ENCODE data around the gene SERP1. TPM values are rescaled to one million over a fixed set of nuclear protein-coding genes. Genes with fewer than 3 reads are reported as not detected.

SERP1 gene
- total and polyA plus RNA-seq, 2 donors (not counting 3 experiments of a cell fraction or from before 2014, with no cell fraction given): 81.7 to 103 TPM

GRCh38 chr3:150521463-150521862 lies 24.8 kb downstream of the SERP1 start:
- DNase-seq (ENCODE audit: low read depth, low spot score): no peak
- Histone ChIP-seq H3K27me3 (ENCODE audit: control insufficient read depth in 2 of 2, insufficient read depth in 2 of 2, low read length in 2 of 2) (no peaks in the 10 kb centered on the region), H3K4me2 (ENCODE audit: insufficient read depth, low read length) (no peak overlapping the region), H3K9ac (replicated peaks; ENCODE audit: extremely low read depth, insufficient read depth, low read length) (no peak overlapping the region), H3K9me3 (replicated peaks; ENCODE audit: control insufficient read depth, insufficient read depth, low read length) (no peaks in the 10 kb centered on the region), H3K36me3 (ENCODE audit: control insufficient read depth in 2 of 2, extremely low read depth in 1 of 2, insufficient read depth in 2 of 2, low read length in 2 of 2) (no peaks in the 10 kb centered on the region), H2AFZ (ENCODE audit: low read depth, low read length) (no peak overlapping the region), H3K4me3 (replicated peaks in 1 of 3; ENCODE audit: insufficient read depth in 1 of 3, low read depth in 1 of 3, low read length in 3 of 3) (no peak overlapping the region), H3K9me1 (replicated peaks; ENCODE audit: control insufficient read depth, extremely low read depth, insufficient read depth, low read length) (no peaks in the 10 kb centered on the region), H3K4me1 (ENCODE audit: control insufficient read depth, extremely low read depth, insufficient read depth, low read length) (no peaks in the 10 kb centered on the region), H3K79me2 (ENCODE audit: control insufficient read depth, insufficient read depth, low read length) (no peaks in the 10 kb centered on the region), H3K27ac (ENCODE audit: insufficient read depth, low read depth, low read length) (no peak overlapping the region), H4K20me1 (replicated peaks; ENCODE audit: control insufficient read depth, extremely low read depth, insufficient read depth, low read length) (no peaks in the 10 kb centered on the region)
- BruUV-seq (replicated peaks): no TSS peak
- dilution Hi-C loops (cut with MboI; ENCODE audit: extremely low pct_ligation_motif_present, low sequenced_read_pairs) (no loop called here), intact Hi-C loops (cut with micrococcal nuclease) (no loop called here)
- ChIA-PET CTCF (interaction anchor here (1.0 to 1.4 kb wide), 2 partner anchors 26 to 337 kb away, joined by 3 to 4 read pairs; no protein-coding TSS in a partner anchor), POLR2A (no interaction called here)
- TF ChIP-seq, protein P1, sequence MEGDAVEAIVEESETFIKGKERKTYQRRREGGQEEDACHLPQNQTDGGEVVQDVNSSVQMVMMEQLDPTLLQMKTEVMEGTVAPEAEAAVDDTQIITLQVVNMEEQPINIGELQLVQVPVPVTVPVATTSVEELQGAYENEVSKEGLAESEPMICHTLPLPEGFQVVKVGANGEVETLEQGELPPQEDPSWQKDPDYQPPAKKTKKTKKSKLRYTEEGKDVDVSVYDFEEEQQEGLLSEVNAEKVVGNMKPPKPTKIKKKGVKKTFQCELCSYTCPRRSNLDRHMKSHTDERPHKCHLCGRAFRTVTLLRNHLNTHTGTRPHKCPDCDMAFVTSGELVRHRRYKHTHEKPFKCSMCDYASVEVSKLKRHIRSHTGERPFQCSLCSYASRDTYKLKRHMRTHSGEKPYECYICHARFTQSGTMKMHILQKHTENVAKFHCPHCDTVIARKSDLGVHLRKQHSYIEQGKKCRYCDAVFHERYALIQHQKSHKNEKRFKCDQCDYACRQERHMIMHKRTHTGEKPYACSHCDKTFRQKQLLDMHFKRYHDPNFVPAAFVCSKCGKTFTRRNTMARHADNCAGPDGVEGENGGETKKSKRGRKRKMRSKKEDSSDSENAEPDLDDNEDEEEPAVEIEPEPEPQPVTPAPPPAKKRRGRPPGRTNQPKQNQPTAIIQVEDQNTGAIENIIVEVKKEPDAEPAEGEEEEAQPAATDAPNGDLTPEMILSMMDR (IDR thresholded peaks at IDR 0.05; ENCODE audit: extremely low read depth in 1 of 2, insufficient read depth in 1 of 2, low read depth in 1 of 2, low read length in 2 of 2): no peak
- TF ChIP-seq EZH2 (IDR thresholded peaks at IDR 0.05; ENCODE audit: borderline replicate concordance, low read depth, low read length, severe bottlenecking) (no peak), POLR2A (IDR thresholded peaks at IDR 0.05; ENCODE audit: low read depth, low read length) (no peak), POLR2AphosphoS5 (IDR thresholded peaks at IDR 0.05; ENCODE audit: insufficient read depth, low read depth, low read length) (no peak), MYC (IDR thresholded peaks at IDR 0.05; ENCODE audit: low read depth, low read length) (no peak), JUN (IDR thresholded peaks at IDR 0.05; ENCODE audit: borderline replicate concordance, insufficient read depth, insufficient read length, low read depth) (no peak), GATA2 (IDR thresholded peaks at IDR 0.05; ENCODE audit: insufficient read depth, insufficient read length, low read depth, low read length) (no peak), FOS (IDR thresholded peaks at IDR 0.05; ENCODE audit: borderline replicate concordance, insufficient read depth, low read length) (no peak)
- TF ChIP-seq, protein P2, sequence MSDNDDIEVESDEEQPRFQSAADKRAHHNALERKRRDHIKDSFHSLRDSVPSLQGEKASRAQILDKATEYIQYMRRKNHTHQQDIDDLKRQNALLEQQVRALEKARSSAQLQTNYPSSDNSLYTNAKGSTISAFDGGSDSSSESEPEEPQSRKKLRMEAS (IDR thresholded peaks at IDR 0.05; ENCODE audit: insufficient read depth, insufficient read length): no peak
- no peak for FAIRE-seq
